Brain pericyte (primary cell): ENCODE measurements around the gene IFNA2.
A peak's percentile ranks its signal among the peaks of the same experiment; 100 is the strongest.
"Not testable (repeated sequence)": the region's sequence is repeated elsewhere in the genome, so short reads cannot be mapped to it uniquely, and the experiment has no call there.

ENCODE experiments used
- DNase-seq: peaks from one replicate; pipeline ENCODE4 v3.0.0-alpha.2; 2012; ENCODE audit warnings: low read depth, low spot score

The IFNA2 gene

GRCh38 chr9:21381448-21382339, 3.5 kb downstream of the IFNA2 start:
- no peak for DNase-seq

- DNase-seq: not testable (repeated sequence)
Observed at GRCh38 chr9:21371467-21371866, 13.7 kb downstream of the IFNA2 start.

GRCh38 chr9:21367957-21368356, 17.2 kb downstream of the IFNA2 start, which contains the start of gene IFNA13:
TSS of gene IFNA13 (minus strand) at chr9:21368057. CDS start at chr9:21368010, 47 bp downstream.
- DNase-seq: no peak

- DNase-seq: not testable (repeated sequence)
Observed at GRCh38 chr9:21367169-21367568, 18.0 kb downstream of the IFNA2 start.

GRCh38 chr9:21362287-21362686, 22.9 kb downstream of the IFNA2 start:
- no peak for DNase-seq

GRCh38 chr9:21357479-21358460, 27.4 kb downstream of the IFNA2 start:
- no peak for DNase-seq

GRCh38 chr9:21350787-21351186, 34.4 kb downstream of the IFNA2 start, which contains the start of gene IFNA6:
TSS of gene IFNA6 (minus strand) at chr9:21350887. CDS start at chr9:21350887, 0 bp downstream.
- no peak for DNase-seq

- DNase-seq: no peak
Observed at GRCh38 chr9:21348430-21348970, 36.7 kb downstream of the IFNA2 start.

GRCh38 chr9:21340735-21341134, 44.5 kb downstream of the IFNA2 start:
- no peak for DNase-seq

GRCh38 chr9:21336457-21336856, 48.7 kb downstream of the IFNA2 start:
- no peak for DNase-seq

GRCh38 chr9:21334701-21335632, 50.2 kb downstream of the IFNA2 start, which contains the start of gene KLHL9:
TSS of gene KLHL9 (minus strand) at chr9:21335404. CDS start at chr9:21334859, 545 bp downstream.
- peak; percentile 70 for DNase-seq
